MM.1S (cell line): ENCODE measurements around the gene BCL3.

Experiments used
- EZH2 ChIP-seq: fragments of 300-600 bp; sonication (generic); optimal IDR thresholded peaks from 2 replicates; pipeline ENCODE3; 2017; ENCODE audit warnings: low read depth, mild to moderate bottlenecking, antibody characterized with exemption, low read length, mixed read lengths
- TF ChIP-seq, protein P1 (sequence below): fragments of 300-600 bp; sonication (generic); IDR thresholded peaks from 2 replicates; pipeline ENCODE4 v1.5.1; 2016; ENCODE audit warnings: antibody characterized with exemption, low read length, mixed read lengths

DNA sequence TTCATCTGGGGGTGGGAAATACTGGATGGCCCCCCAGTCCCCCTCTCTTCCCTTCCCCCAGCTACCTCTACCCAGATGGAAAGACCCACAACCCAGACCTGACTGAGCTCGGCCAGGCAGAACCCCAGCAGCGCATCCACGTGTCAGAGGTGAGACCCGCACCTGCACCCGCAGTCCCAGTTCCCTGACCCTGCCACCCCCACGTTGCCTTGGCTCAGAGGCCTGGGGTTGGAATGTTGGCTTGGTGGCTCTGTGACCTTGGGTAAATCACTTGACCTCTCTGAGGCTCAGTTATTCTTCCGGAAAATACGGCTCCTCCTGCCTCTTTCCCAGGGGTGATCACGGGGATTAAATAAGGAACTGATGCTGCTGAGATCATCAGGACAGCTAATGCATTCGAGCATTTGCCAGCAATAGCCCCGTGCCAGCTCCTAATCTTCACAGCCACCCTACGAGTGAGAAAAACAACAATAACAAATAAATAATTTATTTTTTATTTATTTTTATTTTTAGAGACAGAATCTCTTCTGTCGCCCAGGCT, 41.5 kb downstream of the BCL3 start:
- TF ChIP-seq, protein P1, sequence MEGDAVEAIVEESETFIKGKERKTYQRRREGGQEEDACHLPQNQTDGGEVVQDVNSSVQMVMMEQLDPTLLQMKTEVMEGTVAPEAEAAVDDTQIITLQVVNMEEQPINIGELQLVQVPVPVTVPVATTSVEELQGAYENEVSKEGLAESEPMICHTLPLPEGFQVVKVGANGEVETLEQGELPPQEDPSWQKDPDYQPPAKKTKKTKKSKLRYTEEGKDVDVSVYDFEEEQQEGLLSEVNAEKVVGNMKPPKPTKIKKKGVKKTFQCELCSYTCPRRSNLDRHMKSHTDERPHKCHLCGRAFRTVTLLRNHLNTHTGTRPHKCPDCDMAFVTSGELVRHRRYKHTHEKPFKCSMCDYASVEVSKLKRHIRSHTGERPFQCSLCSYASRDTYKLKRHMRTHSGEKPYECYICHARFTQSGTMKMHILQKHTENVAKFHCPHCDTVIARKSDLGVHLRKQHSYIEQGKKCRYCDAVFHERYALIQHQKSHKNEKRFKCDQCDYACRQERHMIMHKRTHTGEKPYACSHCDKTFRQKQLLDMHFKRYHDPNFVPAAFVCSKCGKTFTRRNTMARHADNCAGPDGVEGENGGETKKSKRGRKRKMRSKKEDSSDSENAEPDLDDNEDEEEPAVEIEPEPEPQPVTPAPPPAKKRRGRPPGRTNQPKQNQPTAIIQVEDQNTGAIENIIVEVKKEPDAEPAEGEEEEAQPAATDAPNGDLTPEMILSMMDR = no peak
- TF ChIP-seq EZH2 = no peak
